Measurements from ENCODE around the gene FZD4.
A peak's percentile ranks its signal among the peaks of the same experiment; 100 is the strongest.
"Not testable (repeated sequence)": the region's sequence is repeated elsewhere in the genome, so short reads cannot be mapped to it uniquely, and the experiment has no call there.

FZD4 gene

GRCh38 chr11:86941077-86941870, 13.9 kb downstream of the FZD4 start:
- DNase-seq (ENCODE audit: insufficient read length, low spot score) (no peak), FAIRE-seq (no peak)

DNA sequence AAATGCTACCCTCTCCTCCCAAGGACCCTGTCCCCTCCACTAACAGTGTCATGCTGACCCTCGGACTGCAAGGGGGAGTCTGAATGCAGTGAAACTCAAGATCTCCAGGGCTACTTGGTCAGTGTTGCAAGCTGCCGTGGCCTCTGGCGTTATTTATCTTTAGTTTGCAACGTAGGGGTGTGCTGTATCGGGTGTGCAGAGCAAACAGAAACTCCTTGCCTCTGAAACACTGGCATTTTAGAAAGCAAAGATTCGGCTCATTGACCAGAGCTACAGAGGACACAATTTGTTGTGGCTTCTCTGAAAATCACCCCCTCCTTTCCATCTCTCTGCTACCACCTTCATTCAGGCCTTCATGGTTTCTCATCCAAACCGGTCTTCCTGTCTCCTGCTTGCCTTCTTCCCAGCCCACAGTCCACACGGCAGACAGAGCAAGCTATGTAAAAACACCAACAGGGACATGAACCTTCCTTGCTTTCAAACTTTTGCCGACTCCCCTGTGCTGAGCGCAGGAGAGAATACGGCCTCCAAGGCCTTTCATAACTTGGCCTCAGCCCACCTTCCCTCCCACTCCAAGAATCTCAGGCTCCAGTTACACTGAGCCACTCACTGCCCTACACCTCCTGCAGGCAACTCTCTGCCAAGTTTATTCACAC, 14.9 kb downstream of the FZD4 start:
- FAIRE-seq: no peak
- no peak for TF ChIP-seq CTCF (IDR thresholded peaks at IDR 0.05; ENCODE audit: insufficient read depth, missing control alignments)
- no peak for DNase-seq (ENCODE audit: insufficient read length, low spot score)

More at GRCh38 chr11:86941077-86941870, 13.9 kb downstream of the FZD4 start:
- TF ChIP-seq CTCF (IDR thresholded peaks at IDR 0.05; ENCODE audit: insufficient read depth, missing control alignments): no peak

DNA sequence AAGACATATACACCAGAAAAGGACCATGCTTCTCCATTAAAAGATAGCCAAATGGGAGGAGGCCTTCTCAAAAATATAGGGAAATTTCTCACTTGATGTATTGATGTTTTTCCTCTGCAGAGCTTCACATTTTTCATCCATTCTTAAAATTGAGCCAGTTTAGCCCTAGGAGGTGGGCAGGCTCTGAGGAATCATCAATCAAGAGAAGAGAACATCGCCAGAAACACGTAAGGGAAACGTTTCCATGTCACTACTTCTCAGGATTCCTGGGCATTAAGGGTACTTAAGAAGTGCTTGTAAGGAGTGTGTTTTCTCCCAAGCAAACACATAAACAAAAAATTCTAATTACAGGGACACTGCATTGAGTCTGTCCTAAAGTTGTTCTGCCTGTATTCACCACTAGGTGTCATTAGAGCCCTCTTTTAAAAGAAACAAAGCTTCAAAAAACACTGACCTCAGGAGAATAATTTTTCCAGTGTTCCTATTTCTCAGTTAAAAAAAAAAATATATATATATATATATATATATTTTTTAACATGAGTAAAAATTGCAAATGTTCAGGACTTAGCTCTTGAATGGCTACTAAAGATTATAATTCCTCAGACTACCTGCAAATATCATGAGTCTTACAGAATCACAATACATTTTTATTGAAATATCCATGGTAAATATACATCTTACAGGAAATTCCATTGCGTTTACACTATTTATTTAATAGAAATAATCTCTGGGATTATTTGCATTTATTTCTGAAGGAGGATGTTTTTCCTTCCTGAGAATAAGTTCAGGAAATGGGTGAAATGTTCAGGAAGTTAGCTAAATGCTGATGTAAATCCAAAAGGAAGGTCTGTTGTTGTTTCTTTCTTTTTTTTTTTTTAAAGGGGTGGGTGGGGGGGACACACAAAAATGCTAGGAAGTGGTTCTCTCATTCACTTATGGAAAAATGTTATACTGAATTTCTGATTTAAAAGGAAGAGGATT, 16.0 kb downstream of the FZD4 start:
- DNase-seq (ENCODE audit: insufficient read length, low spot score) (no peak), FAIRE-seq (peak; percentile 55)
- TF ChIP-seq CTCF (IDR thresholded peaks at IDR 0.05; ENCODE audit: insufficient read depth, missing control alignments): peak; percentile 75

GRCh38 chr11:86938203-86938899, 16.8 kb downstream of the FZD4 start:
- FAIRE-seq (no peak), DNase-seq (ENCODE audit: insufficient read length, low spot score) (no peak)
- no peak for TF ChIP-seq CTCF (IDR thresholded peaks at IDR 0.05; ENCODE audit: insufficient read depth, missing control alignments)

DNA sequence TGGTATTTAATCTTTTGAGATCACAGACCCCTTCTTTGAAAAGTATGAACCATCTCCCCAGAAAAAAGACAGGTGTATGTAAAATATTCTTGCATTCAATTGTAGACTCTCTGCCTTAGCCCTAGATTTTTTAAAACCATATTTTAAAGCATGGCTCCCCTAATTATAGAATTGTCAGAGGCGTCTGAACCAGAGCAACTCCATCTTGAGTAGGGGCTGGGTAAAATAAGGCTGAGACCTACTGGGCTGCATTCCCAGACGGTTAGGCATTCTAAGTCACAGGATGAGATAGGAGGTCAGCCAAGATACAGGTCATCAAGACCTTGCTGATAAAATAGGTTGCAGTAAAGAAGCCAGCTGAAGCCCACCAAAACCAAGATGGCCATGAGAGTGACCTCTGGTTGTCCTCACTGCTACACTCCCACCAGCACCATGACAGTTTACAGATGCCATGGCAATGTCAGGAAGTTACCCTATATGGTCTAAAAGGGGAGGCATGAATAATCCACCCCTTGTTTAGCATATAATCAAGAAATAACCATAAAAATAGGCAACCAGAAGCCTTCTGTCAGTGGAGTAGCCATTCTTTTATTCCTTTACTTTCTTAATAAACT, 17.9 kb downstream of the FZD4 start:
- not testable (repeated sequence) for FAIRE-seq; DNase-seq (ENCODE audit: insufficient read length, low spot score)

GRCh38 chr11:86934926-86935579, 20.1 kb downstream of the FZD4 start:
- DNase-seq (ENCODE audit: insufficient read length, low spot score) (no peak), FAIRE-seq (no peak)
- TF ChIP-seq CTCF (IDR thresholded peaks at IDR 0.05; ENCODE audit: insufficient read depth, missing control alignments): no peak

Measured in D721Med (cell line).